GM12891 (cell line): ENCODE measurements around the gene ATG13.

Source experiments
- POLR2A ChIP-seq: IDR thresholded peaks from 2 replicates; pipeline ENCODE4 v1.6.1; 2011; ENCODE audit warnings: low read depth, low read length, control low read depth
- POLR2AphosphoS5 ChIP-seq: IDR thresholded peaks from 2 replicates; pipeline ENCODE4 v1.6.1; 2011; ENCODE audit warnings: low read depth, low read length, control low read depth
- POU2F2 ChIP-seq: IDR thresholded peaks from 2 replicates; pipeline ENCODE4 v1.6.1; 2011; ENCODE audit warnings: low read depth, mild to moderate bottlenecking, control low read depth, low read length, moderate library complexity
- SPI1 ChIP-seq: IDR thresholded peaks from 2 replicates; pipeline ENCODE4 v1.6.1; 2011; ENCODE audit warnings: low read depth, low read length, control low read depth
- TAF1 ChIP-seq: IDR thresholded peaks from 2 replicates; pipeline ENCODE4 v1.6.1; 2011; ENCODE audit warnings: low read depth, low read length, control low read depth

DNA sequence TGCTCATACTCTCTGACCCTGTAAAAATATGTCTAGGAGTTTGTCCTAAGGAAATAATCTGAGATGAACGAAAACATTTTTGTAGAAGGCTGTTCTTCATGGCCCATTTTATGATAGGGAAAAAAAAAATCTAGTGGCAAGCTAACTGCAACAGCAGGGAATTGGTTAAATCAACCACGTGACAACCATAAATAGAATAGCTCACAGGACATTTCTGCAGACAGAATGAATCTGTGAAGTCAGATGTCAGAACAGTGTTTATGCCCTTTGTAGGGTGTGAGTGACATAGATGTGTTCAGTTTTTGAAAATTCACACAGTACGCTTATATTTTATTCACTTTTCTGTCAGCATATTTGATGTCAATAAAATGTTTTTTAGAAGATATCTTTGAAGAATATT, 67.0 kb downstream of the ATG13 start:
- TF ChIP-seq POLR2A: no peak
- no peak for TF ChIP-seq TAF1
- TF ChIP-seq POU2F2: no peak
- no peak for TF ChIP-seq POLR2AphosphoS5
- no peak for TF ChIP-seq SPI1
